GM12878 (cell line): ENCODE data around the gene ARPC1A. TPM values are rescaled to one million over a fixed set of nuclear protein-coding genes. Genes with fewer than 3 reads are reported as not detected.

ENCODE experiments used
- BCL3 ChIP-seq: IDR thresholded peaks from 2 replicates; pipeline ENCODE4 v1.6.1; 2011; ENCODE audit warnings: borderline replicate concordance, low read depth, mild to moderate bottlenecking, moderate library complexity, low read length; ENCODE audit not compliant: insufficient read depth, poor library complexity, severe bottlenecking
- BRCA1 ChIP-seq: IDR thresholded peaks from 2 replicates; pipeline ENCODE4 v1.6.1; 2011; ENCODE audit warnings: low read depth, low read length, improper control_type of control experiment
- CBX3 ChIP-seq: fragments of 200-600 bp; sonication (generic); IDR thresholded peaks from 2 replicates; pipeline ENCODE4 v1.6.1; 2016; ENCODE audit warnings: low read depth, borderline replicate concordance
- CHD2 ChIP-seq: IDR thresholded peaks from 2 replicates; pipeline ENCODE4 v1.6.1; 2011; ENCODE audit warnings: low read depth, low read length, improper control_type of control experiment, borderline replicate concordance
- DPF2 ChIP-seq: fragments of 450-650 bp; IDR thresholded peaks from 2 replicates; pipeline ENCODE4 v1.6.1; 2017; ENCODE audit warnings: mild to moderate bottlenecking
- ESRRA ChIP-seq: IDR thresholded peaks from 2 replicates; pipeline ENCODE4 v1.6.1; 2012; ENCODE audit warnings: mild to moderate bottlenecking, low read length, improper control_type of control experiment
- IKZF1 ChIP-seq: fragments of 450-650 bp; conservative IDR thresholded peaks from 2 replicates; pipeline ENCODE4 v1.6.1; 2017; ENCODE audit warnings: antibody characterized with exemption, mild to moderate bottlenecking
- MEF2B ChIP-seq: fragments of 450-650 bp; IDR thresholded peaks from 2 replicates; pipeline ENCODE4 v1.6.1; 2018; ENCODE audit warnings: mild to moderate bottlenecking, moderate library complexity; ENCODE audit not compliant: partially characterized antibody, poor library complexity, severe bottlenecking
- MLLT1 ChIP-seq: fragments of 450-650 bp; IDR thresholded peaks from 2 replicates; pipeline ENCODE4 v1.6.1; 2016; ENCODE audit warnings: mild to moderate bottlenecking
- NBN ChIP-seq: fragments of 450-650 bp; IDR thresholded peaks from 2 replicates; pipeline ENCODE4 v1.6.1; 2016
- NFIC ChIP-seq: IDR thresholded peaks from 2 replicates; pipeline ENCODE4 v1.6.1; 2012; ENCODE audit warnings: low read depth, mild to moderate bottlenecking, inconsistent platforms, low read length, moderate library complexity
- NFYB ChIP-seq: IDR thresholded peaks from 2 replicates; pipeline ENCODE4 v1.6.1; 2011; ENCODE audit warnings: low read depth, mild to moderate bottlenecking, low read length, improper control_type of control experiment, moderate library complexity; ENCODE audit not compliant: insufficient read depth
- NKRF ChIP-seq: fragments of 450-650 bp; conservative IDR thresholded peaks from 2 replicates; pipeline ENCODE4 v1.6.1; 2017; ENCODE audit warnings: mild to moderate bottlenecking, moderate library complexity
- NR2F1 ChIP-seq: fragments of 450-650 bp; conservative IDR thresholded peaks from 2 replicates; pipeline ENCODE4 v1.6.1; 2017; ENCODE audit warnings: mild to moderate bottlenecking
- PKNOX1 ChIP-seq: fragments of 450-650 bp; IDR thresholded peaks from 2 replicates; pipeline ENCODE4 v1.6.1; 2016; ENCODE audit warnings: mild to moderate bottlenecking
- SMAD1 ChIP-seq: fragments of 450-650 bp; IDR thresholded peaks from 2 replicates; pipeline ENCODE4 v1.6.1; 2018; ENCODE audit warnings: mild to moderate bottlenecking, low read depth; ENCODE audit not compliant: partially characterized antibody
- SMC3 ChIP-seq: IDR thresholded peaks from 2 replicates; pipeline ENCODE4 v1.6.1; 2011; ENCODE audit warnings: low read length, improper control_type of control experiment, borderline replicate concordance
- TCF3 ChIP-seq: IDR thresholded peaks from 2 replicates; pipeline ENCODE4 v1.6.1; 2012; ENCODE audit warnings: low read depth, mild to moderate bottlenecking, low read length, borderline replicate concordance; ENCODE audit not compliant: insufficient read depth
- WRNIP1 ChIP-seq: IDR thresholded peaks from 2 replicates; pipeline ENCODE4 v1.6.1; 2011; ENCODE audit warnings: low read depth, low read length, improper control_type of control experiment, borderline replicate concordance
- ZNF217 ChIP-seq: fragments of 450-650 bp; IDR thresholded peaks from 2 replicates; pipeline ENCODE4 v1.6.1; 2017; ENCODE audit warnings: antibody characterized with exemption, mild to moderate bottlenecking
- polyA plus RNA-seq, 11 experiments: library from polyadenylated mRNA; depleted of rRNA in 4 of 11; unstranded in 6 of 11; stranded (reverse) in 5 of 11; fragments of >200 nt; fragmentation: Nextera tagmentation in 4 of 11; fragmentation: Illumina TruSeq in 1 of 11; extraction: Ambion mirVana in 4 of 11; extraction: Trizol in 1 of 11; gene quantifications; 1 replicate in 1 of 11; 2 replicates in 10 of 11; pipeline versions ENCODE4 v1.2.1 to v1.2.3, GENCODE V29; 2011 to 2016; ENCODE audit warnings: inconsistent platforms in 2 of 11, missing spikeins in 2 of 11, low read depth in 1 of 11
- total RNA-seq, 4 experiments: library from RNA; depleted of rRNA in 3 of 4; stranded (reverse); fragments of >200 nt in 3 of 4; fragmentation: Illumina TruSeq in 1 of 4; extraction: Trizol in 1 of 4; gene quantifications; 2 replicates each; pipeline versions ENCODE4 v1.2.1 to v1.2.3, GENCODE V29; 2013 to 2021
- TF ChIP-seq, protein P1 (sequence below): IDR thresholded peaks from 2 replicates; pipeline ENCODE4 v1.6.1; 2011; ENCODE audit warnings: borderline replicate concordance, low read depth, mild to moderate bottlenecking, moderate library complexity, mixed read lengths, low read length; ENCODE audit not compliant: insufficient read depth; ENCODE audit errors: extremely low read length
- TF ChIP-seq, protein P2 (sequence below): fragments of 450-650 bp; IDR thresholded peaks from 2 replicates; pipeline ENCODE4 v1.6.1; 2017; ENCODE audit warnings: low read depth, mild to moderate bottlenecking, moderate library complexity

ARPC1A gene
- total and polyA plus RNA-seq, 10 of the 15 experiments (the other 5 are each of a cell fraction or from before 2014, with no cell fraction given) = 42.3 to 152 (median 72.1) TPM

- TF ChIP-seq, protein P1, sequence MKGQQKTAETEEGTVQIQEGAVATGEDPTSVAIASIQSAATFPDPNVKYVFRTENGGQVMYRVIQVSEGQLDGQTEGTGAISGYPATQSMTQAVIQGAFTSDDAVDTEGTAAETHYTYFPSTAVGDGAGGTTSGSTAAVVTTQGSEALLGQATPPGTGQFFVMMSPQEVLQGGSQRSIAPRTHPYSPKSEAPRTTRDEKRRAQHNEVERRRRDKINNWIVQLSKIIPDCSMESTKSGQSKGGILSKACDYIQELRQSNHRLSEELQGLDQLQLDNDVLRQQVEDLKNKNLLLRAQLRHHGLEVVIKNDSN = no peak
- TF ChIP-seq DPF2 (peak; percentile 56; the same call in 1 of the 2 replicates), NFIC (no peak), PKNOX1 (peak; percentile 70), IKZF1 (peak; percentile 63), NR2F1 (0 out of 2 replicates have a peak, but pooled peaks have one; percentile 31), ZNF217 (peak; percentile 51; the same call in 1 of the 2 replicates), NKRF (peak; percentile 44; the same call in 1 of the 2 replicates), WRNIP1 (no peak), SMAD1 (no peak), SMC3 (no peak), BRCA1 (no peak), NBN (peak; percentile 36; the same call in 1 of the 2 replicates), CBX3 (no peak), BCL3 (no peak), ESRRA (no peak), MEF2B (no peak), NFYB (no peak), CHD2 (no peak), MLLT1 (no peak), TCF3 (no peak)
- TF ChIP-seq, protein P2, sequence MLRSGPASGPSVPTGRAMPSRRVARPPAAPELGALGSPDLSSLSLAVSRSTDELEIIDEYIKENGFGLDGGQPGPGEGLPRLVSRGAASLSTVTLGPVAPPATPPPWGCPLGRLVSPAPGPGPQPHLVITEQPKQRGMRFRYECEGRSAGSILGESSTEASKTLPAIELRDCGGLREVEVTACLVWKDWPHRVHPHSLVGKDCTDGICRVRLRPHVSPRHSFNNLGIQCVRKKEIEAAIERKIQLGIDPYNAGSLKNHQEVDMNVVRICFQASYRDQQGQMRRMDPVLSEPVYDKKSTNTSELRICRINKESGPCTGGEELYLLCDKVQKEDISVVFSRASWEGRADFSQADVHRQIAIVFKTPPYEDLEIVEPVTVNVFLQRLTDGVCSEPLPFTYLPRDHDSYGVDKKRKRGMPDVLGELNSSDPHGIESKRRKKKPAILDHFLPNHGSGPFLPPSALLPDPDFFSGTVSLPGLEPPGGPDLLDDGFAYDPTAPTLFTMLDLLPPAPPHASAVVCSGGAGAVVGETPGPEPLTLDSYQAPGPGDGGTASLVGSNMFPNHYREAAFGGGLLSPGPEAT = peak; percentile 64
Observed at GRCh38 chr7:99379043-99379577, 53.4 kb downstream of the ARPC1A start (continued).
